Stimulated activated CD4-positive, alpha-beta T cell treated with anti-CD3 and anti-CD28 coated beads, Interleukin-15, amount 100 ng/mL, for 48 hours (primary cell): ENCODE data around the gene FOXQ1.
"Not testable (repeated sequence)": the region's sequence is repeated elsewhere in the genome, so short reads cannot be mapped to it uniquely, and the experiment has no call there.

Experiments used
- DNase-seq, 2 donors: peaks; one replicate each; pipeline ENCODE4 v3.0.0-alpha.2; 2020; ENCODE audit warnings: low read depth in 2 of 2

FOXQ1 gene

DNA sequence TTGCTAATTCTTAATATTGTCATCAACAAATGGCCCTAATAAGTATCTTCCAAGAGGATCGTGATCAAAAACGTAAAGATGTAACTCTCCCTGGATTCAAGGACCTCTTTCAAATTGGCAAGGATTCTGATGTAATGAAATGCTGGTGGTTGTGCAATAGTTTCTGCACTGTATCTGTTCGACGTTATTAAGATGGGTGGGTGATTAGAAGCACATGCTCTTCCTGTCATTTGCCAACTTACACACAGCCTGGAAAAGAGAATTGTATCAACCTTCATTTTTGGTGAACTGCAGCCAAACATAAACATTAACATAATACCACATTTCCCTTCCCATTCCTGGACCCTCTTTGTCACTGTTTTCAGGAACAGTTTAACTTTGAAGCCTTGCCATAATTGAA, 9.8 kb downstream of the FOXQ1 start:
- DNase-seq: no peak

DNA sequence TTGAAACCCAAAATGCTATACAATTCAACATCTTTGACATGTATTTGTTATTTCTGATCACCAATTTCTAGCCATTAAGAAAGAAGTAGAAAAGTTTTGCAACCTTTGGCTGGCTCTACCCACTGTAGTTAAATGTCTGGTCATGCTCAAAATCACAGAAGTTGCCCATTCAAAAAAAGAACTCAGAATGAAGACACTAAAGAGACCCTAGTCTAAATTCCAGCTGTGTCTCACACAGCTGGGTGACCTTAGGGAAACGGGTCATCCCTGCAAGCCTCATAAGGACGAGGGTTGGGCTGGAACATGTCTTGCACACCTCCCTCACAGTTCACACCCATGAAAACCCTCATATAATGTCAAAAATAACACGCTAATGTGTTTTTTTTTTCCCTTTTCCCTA, 10.3 kb downstream of the FOXQ1 start:
- no peak for DNase-seq

DNA sequence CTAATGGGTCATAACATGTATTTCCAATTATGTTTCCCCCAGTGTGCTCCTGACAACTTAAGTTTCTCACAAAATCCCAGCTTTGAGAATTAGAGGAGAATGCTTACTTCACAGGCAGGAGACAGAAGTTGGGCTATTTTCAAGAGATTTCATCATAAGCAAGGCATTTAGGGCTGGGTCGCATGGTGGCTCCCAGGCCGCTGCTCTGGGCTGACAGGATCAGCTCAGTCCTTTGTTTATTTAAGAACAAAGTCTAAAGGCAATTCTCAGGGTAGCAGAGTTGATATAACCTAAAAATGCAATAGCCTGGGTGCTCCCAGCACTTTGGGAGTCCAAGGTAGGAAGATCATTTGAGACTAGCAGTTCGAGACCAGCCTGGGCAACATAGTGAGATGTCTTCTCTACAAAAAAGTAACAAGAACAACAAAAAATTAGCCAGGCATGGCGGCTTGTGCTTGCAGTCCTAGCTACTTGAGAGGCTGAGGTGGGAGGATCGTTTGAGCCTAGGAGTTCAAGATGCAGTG, 10.9 kb downstream of the FOXQ1 start:
- DNase-seq: no peak

DNA sequence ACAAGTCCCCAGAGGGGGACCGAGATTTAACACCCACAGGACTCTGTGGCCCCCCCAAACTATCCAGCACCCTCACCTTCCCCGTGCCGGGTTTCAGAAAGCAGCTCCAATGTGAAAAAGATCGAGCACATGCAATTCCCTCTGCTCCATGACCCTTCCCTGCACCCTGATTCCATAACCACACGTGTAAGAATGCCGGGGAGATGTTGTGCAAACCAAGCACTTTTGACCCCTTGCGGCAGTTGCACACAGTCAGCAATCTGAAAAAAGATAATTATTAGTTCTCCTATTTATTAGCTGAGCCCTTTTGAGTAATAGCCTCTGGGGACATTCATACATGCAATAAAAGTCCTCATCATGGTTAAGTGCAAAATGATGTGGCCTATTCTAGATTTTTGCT, 13.0 kb downstream of the FOXQ1 start:
- no peak for DNase-seq

DNA sequence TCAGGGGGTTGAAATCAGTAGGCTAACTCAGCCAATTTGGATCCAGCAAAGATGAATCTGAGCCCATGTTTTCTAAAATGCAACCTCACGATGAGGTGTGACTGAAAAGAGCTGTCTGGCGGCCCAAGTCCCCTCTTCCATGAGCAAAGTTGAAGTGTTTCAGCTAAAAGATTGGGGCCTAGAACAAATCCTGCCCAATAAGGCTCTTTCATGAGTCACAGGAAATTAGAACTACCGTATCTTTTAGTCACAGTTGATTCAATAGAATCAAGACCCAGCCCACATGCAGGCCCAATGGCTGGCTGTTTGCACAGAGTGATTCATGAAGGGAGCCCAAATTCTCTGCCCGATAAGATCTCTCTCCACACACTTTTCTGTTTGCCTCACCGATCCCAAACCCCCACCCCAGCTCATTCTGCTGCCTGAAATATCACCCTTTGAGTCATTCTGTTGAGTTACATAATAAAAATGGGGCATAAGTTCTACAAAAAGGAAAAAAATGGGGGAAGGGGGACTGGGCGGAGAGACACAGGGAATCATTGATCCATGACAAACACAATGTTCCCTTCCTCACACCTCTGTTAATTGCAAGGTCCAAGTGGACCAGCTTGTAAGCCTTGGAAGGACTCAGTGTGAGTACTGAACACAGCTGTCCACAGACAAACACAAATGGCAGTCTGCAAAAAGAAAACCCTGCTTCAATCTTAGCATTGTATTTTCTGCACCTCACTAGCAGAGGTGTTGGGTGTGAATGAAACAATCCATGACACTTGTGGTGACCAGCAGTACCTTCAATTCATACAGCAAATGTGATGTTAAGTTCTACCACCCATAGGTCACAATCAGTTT, 13.8 kb downstream of the FOXQ1 start:
- DNase-seq: no peak

DNA sequence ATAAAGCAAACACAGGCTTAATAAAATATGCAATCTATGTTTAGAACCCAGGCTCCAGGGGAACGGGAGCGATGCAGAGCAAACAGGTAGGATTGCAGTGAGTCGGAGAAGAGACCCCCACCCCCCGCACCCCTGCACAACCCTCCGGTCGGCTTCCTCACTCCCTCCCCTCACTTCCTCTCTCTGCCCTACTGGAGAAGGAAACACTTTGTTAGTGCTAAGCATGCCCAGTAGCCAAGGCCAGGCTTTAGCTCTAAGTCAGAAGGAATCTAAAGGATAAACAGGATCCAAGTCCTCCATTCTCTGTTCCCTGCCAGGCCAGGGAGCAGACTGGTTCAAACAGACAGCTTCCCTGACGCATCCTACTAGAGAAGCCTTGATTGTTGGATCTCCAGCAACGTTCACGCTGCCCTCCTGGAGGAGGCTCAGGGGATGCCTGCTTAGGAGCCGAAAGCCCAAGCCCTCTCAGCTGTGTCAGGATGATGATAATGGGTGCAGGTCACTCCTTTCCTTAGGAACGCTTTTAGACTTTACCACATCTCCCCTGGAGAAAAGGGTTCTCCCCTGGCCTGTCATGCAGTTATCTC, 14.7 kb downstream of the FOXQ1 start:
- DNase-seq: no peak

DNA sequence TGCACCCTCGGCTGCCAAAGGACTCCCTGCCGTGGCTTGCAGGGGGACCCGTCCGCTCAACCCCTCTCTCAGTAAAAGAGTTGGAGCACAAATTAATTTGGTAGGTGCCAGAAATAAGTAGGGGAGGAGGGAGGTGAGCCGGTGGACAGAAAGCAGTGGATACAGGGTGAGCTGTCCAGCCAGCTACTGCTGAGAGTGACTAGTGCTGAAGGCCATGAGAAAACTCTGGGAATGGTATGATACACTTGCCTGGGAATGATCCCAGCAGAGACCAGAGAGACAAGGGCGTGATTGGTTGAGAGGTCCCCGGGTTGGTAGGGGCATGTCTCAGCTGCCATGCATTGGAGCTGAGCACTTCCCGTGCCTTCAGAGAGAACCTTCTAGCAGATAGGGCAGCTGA, 15.7 kb downstream of the FOXQ1 start:
- no peak for DNase-seq

DNA sequence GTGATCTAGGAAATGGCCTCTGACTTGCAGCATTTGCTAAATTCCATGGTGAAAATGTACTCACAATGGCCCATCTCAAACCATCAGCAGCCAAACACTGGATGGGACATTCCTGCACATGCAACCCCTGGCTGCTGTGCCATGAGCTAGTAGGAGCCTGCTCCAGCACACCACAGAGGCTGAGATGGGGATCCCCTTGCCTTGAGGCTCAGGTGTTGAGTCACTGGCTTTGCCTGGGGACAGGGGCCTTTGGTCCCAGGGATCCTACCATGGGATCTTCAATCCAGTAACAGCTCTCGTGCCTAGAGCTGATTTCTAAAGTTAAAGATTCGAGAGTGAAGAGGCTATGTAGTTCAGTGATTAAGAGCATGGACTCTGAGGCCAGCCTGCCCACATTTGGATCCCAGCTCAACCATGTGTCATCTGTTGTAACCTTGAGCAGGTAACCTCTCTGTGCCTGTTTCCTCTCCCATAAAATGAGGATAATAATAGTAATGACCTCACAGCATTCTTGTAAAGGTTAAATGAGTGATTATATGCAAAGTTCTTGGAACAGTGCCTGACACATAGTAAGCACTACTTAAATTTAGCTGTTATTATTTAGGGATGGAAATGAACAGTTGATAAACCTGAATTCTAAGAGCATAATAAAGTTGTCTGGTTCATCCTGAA, 16.4 kb downstream of the FOXQ1 start:
- DNase-seq: no peak

DNA sequence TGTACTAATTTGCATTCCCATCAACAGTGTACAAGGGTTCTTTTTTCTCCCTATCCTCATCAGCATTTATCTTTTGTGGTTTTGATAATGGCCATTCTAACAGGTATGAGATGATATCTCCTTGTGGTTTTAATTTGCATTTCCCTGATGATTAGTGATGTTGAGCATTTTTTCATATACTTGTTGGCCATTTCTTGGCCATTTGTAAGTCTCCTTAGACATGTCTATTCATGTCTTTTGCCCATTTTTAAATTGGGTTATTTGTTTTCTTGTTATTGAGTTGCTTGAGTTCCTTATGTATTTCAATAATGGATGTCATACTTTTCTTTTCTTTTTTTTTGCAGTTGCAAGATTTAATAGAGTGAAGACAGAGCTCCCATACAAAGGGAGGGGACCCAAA, 17.8 kb downstream of the FOXQ1 start:
- DNase-seq: no peak

DNA sequence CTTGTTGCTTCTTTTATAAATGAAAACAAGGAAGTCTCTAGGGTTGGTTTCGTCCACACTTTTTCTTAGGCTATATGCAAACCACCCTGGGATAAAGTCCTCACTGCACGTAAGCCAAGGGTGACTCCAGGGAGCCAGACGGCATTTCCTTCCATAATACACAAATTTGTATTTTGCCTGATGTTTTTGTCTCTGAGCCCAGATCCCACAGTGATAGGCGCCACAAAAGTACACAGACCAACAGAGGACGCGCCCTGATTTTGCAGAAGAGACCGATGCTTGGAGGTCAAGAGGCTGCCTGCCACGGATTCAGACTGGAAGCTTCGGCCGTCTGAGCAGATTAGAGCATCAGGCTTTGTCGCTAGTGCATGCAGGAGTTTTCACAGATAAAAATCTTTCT, 22.8 kb downstream of the FOXQ1 start:
- DNase-seq: no peak

DNA sequence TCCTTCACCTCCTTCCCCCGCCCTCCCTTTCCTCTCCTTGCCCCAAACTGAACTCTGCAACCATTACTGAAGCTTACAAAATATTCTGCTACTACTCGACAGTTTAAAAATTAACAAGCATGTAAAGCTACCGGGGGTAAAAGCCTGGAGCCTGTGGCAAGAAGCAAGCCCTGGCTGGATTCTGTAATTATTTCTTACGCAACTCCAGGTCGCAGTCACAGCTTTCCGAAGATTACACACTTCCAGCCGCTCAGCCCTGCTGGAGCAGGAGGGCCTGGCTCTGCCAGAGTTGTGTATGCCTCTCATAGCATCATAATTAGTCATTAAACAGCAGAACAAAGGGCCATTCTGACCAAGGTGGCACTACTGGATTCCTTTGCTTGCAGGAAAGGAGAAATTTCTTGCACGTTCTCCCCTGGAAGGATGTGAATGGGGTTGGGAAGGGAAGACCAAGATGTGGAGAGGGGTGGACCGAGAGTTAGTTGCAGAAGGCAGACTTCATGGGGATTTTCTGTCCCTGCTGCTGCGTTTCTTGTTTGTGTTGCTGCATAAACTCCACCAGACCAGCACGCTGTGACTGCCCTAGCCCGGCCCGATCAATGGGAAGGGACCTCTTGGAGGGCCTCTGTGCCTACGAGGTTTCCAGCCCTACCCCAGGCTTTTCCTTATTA, 23.6 kb downstream of the FOXQ1 start:
- DNase-seq: no peak

DNA sequence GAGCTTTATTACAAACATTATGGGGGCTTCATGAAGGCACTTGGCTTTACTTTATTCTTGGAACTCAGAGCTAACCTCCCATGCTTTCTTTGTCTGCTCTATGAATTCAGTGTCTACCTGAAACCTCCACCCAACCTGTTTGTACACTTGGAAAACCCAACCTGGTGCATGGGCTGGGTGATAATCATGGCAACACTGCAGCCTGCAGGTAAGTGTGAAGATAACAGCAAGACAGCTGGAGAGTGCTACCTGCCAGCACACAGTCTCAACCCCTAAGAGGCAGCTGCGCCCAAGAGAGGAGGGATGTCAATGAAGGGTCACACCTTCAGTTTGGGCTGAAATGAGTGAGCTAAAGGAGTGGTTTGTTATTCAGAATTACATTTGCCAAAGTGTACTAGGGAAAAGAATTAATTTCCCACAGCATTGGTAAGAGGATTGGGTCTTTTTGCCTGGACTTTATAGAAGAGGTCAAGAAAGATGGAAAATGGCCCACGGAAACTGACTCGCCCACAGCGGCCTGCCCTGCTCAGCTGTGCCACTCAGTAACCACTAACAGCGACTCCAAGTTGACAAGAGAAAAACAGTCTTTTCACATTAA, 24.4 kb downstream of the FOXQ1 start:
- no peak for DNase-seq

DNA sequence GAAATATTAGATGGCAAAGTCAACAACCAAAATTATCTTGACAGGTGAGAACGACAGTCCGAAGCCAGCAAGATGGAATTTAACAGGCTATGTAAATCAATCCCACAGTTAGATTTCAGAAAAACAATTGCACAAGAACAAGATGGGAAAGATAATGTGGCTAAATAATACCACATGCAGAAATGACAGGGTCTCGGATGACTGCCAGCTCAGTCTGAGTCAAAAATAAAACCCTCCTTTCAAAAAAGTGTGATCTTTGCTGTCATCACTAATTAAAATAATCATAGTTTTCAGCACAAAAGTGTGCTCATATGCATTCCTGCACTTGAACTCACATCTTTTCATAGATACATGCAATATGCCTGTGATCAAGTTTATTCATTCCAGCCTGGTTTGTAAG, 25.9 kb downstream of the FOXQ1 start:
- DNase-seq: no peak

DNA sequence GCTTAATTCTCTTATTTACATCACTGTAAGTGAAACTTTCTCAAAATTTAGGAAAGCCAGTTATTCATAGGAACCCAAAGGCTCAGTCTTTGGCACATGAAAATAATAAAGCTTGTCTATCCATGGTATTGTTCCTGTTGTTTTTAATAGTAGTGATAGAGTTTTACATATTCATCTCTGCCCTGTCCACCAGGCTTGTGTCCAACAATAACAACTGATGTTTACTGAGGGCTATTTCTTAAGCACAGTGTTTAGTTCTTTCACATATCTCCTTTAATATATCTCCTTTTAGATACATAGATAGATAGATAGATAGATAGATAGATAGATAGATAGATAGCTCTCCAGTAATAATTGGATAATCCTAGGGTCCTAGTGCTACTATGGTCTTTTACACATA, 34.2 kb downstream of the FOXQ1 start:
- no peak for DNase-seq

DNA sequence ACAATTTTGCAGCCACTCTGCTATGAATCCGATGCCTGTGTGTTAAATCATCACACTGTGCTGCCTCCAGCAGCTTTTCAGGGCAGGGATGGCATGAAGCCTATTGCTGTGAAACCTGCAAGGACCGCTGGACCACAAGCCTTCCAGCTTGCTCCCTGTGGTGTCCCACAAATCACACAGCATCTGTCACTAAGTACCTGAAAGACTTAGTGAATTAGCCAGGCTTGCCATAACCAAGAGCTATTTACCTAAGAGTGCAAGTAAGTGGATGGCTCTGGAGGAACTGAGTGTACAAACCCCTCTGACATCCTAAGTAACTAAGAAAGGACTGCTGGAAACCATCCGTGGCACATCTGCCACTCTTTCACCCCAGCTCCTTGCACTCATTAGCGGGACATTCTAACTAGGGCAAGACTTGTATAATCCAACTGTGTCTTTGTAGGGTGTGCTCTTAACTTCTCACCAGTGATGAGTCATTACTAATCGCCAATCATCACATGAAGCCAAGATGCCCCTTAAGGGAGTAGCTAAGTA, 34.7 kb downstream of the FOXQ1 start:
- DNase-seq: no peak

DNA sequence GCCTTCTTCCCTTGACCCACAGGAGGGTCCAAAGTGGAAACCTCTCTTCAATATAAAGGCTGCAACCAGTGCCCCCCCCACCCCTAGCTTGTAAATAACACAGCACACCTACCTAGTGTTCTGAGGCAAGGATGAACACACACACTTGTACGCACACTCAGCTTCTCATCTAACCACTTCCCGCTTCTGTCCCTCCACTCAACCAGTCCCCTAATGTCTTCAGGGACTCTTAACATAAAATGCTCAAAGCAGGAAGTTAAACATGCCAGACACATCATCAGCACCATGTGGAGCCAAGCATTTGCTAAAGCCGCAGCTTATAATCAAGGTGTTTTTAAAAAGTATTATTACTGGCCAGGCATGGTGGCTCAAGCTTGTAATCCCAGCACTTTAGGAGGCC, 35.3 kb downstream of the FOXQ1 start:
- no peak for DNase-seq

DNA sequence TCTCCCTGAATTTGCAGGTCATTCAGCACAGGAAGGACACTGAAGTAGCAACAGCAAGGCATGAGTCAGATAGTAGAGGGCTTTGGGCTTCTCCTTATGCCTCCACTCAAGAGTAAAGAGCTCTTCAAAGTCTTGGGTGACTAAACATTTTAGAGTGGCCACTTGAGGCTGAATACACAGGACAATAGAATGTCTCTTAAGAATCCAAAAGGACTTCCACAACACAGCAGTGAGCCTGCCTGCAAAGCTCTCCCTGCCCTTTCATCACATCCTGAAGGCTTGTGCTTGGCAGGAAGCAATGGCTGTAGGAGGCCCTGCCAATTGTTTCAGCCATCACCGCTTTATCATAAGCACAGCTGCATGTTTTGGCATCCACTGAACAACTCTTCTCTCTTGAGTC, 36.8 kb downstream of the FOXQ1 start:
- DNase-seq: no peak

DNA sequence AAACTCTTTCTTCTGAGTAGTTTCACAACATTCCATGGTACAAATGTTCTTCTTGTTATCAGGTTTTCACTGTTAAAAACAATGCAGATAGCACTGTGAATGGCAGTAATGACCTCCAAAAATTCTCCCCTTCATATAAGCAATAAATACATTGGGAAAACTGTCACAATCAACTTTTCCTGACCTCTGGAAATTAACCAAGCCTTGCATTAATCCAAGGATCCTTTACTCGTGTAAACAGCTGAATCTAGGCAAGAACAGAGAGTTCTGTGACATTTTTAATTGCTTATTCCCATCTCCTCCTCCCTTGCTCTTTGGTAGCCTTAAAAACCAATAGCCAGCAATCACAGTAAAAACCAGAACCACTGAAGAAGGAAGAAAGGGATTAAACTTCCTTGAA, 37.8 kb downstream of the FOXQ1 start:
- no peak for DNase-seq

DNA sequence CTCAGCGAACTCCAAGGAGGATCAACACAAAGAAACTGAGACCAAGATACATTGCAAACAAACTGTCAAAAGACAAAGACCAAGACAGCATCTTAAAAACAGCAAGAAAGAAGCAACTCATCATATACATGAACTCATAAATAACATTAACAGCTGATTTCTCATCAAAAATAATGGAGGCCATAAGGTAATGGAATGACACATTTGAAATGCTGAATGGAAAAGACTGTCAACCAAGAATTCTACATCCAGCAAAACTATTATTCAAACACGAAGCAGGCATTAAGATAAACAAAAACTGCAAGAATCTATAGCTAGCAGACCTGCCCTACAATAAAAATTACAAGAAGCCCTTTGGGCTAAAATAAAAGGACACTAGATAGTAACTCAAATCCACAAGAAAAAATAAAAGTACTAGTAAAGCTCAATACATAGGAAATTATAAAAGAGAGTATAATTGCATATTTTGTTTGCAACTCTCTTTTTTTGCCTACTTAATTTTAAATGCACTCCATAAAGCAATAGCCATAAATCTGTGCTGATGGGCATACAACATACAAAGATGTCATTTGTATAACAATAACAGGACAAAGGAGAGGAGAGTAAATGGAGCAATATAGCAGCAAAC, 39.6 kb downstream of the FOXQ1 start:
- DNase-seq: no peak

DNA sequence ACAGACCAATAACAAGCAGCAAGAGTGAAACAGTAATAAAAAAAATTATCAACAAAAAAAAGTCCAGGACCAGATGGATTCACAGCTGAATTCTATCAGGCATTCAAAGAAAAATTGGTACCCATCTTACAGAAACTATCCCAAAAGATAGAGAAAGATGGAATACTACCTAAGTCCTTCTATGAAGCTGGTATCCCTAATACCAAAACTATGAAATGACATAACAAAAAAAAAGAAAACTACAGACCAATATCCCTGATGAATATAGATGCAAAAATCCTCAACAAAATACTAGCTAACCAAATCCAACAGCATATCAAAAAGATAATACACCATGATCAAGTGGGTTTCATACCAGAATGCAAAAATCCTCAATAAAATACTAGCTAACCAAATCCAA, 43.2 kb downstream of the FOXQ1 start:
- DNase-seq: not testable (repeated sequence)

DNA sequence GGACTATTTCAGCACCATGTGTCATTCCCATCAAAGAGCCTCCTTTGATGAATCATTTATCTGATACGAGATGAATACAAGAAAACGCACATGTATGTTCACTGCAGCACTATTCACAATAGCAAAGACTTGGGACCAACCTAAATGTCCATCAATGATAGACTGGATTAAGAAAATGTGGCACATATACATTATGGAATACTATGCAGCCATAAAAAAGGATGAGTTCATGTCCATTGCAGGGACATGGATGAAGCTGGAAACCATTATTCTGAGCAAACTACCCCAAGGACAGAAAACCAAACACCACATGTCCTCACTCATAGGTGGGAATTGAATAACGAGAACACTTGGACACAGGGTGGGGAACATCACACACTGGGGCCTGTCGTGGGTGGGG, 49.8 kb downstream of the FOXQ1 start:
- DNase-seq: not testable (repeated sequence)
